Esophagus (tissue), 2 donors: ENCODE data around the gene PCDH9. TPM values are rescaled to one million over a fixed set of nuclear protein-coding genes. Genes with fewer than 3 reads are reported as not detected.

ENCODE experiments used
- H3K27ac ChIP-seq, 2 donors: one replicate each; pipeline ENCODE4 v1.5.1; 2013; ENCODE audit warnings: low read depth in 2 of 2, mild to moderate bottlenecking in 2 of 2, inconsistent platforms in 1 of 2, low read length in 1 of 2, moderate library complexity in 1 of 2
- H3K27me3 ChIP-seq, 2 donors: one replicate each; pipeline ENCODE4 v1.6.1; 2013; ENCODE audit warnings: low read length in 2 of 2, control low read depth in 1 of 2, mild to moderate bottlenecking in 1 of 2; ENCODE audit not compliant: insufficient read depth in 2 of 2, control insufficient read depth in 1 of 2
- H3K36me3 ChIP-seq, 2 donors: one replicate each; pipeline ENCODE4 v1.6.1; 2013; ENCODE audit warnings: low read length in 1 of 2; ENCODE audit not compliant: control insufficient read depth in 2 of 2, insufficient read depth in 2 of 2
- H3K4me1 ChIP-seq, 2 donors: one replicate each; pipeline ENCODE4 v1.6.1; 2013; ENCODE audit warnings: low read length in 1 of 2; ENCODE audit not compliant: control insufficient read depth in 2 of 2, insufficient read depth in 2 of 2
- H3K4me3 ChIP-seq, 2 donors: one replicate each; pipeline ENCODE4 v1.5.1; 2013; ENCODE audit warnings: low read length in 2 of 2, mild to moderate bottlenecking in 2 of 2, low read depth in 1 of 2, moderate library complexity in 1 of 2
- H3K9me3 ChIP-seq, 2 donors: one replicate each; pipeline ENCODE4 v1.6.1; 2013; ENCODE audit warnings: mild to moderate bottlenecking in 2 of 2, low read depth in 1 of 2, low read length in 1 of 2, moderate library complexity in 1 of 2; ENCODE audit not compliant: control insufficient read depth in 2 of 2, insufficient read depth in 1 of 2
- WGBS, 2 donors: extraction: QIAGEN DNeasy Blood & Tissue Kit; methylation state at CpG; one replicate each; pipeline ENCODE4 v1.1.7; 2013; 5-methylcytosine and 5-hydroxymethylcytosine counted together
- polyA plus RNA-seq, 2 donors: library from polyadenylated mRNA; stranded (reverse); fragments of 200-250 nt; gene quantifications; one replicate each; pipeline ENCODE4 v1.2.3, GENCODE V29; 2013
- donor health status: healthy with polysubstance abuse.
- donor health status: Bipolar disorder and iron deficiency.

PCDH9 gene
- polyA plus RNA-seq, 2 donors: 0.12 to 0.14 TPM

GRCh38 chr13:67086260-67086659 lies 143.9 kb downstream of the PCDH9 start:
- Histone ChIP-seq H3K27ac (no peak overlapping the region), H3K4me1 (no peaks in the 10 kb centered on the region), H3K4me3 (no peak overlapping the region), H3K9me3 (no peaks in the 10 kb centered on the region), H3K36me3 (no peaks in the 10 kb centered on the region), H3K27me3 (no peaks in the 10 kb centered on the region)
- WGBS, 2 donors: 44 to 49% methylated on average over 2 of the region's 2 CpGs

- H3K27ac ChIP-seq: no peak overlapping the region
- H3K27me3 ChIP-seq: no peaks in the 10 kb centered on the region
- no peaks in the 10 kb centered on the region for H3K4me1 ChIP-seq
- 95 to 100% methylated on average over 1 of the region's 1 CpG for WGBS, 2 donors
- H3K4me3 ChIP-seq: no peak overlapping the region
- no peaks in the 10 kb centered on the region for H3K36me3 ChIP-seq
- H3K9me3 ChIP-seq: no peaks in the 10 kb centered on the region
These were observed 146.1 kb downstream of the PCDH9 start for GRCh38 chr13:67084066-67084465.

GRCh38 chr13:67083519-67083918 lies 146.6 kb downstream of the PCDH9 start:
- WGBS, 2 donors: 78% methylated on average over 2 of the region's 2 CpGs

GRCh38 chr13:67080351-67080750 lies 149.8 kb downstream of the PCDH9 start:
- Histone ChIP-seq H3K27ac (no peak overlapping the region), H3K4me1 (no peaks in the 10 kb centered on the region), H3K9me3 (no peaks in the 10 kb centered on the region), H3K27me3 (no peaks in the 10 kb centered on the region), H3K4me3 (no peak overlapping the region), H3K36me3 (no peaks in the 10 kb centered on the region)
- WGBS, 2 donors: 85 to 89% methylated on average over 2 of the region's 2 CpGs

More at GRCh38 chr13:67083519-67083918, 146.6 kb downstream of the PCDH9 start:
- H3K4me3 ChIP-seq: no peak overlapping the region
- H3K27ac ChIP-seq: no peak overlapping the region
- H3K9me3 ChIP-seq: no peaks in the 10 kb centered on the region
- no peaks in the 10 kb centered on the region for H3K27me3 ChIP-seq
- H3K4me1 ChIP-seq: no peaks in the 10 kb centered on the region
- H3K36me3 ChIP-seq: no peaks in the 10 kb centered on the region

- Histone ChIP-seq H3K4me3 (no peak overlapping the region), H3K27ac (no peak overlapping the region), H3K4me1 (no peaks in the 10 kb centered on the region), H3K9me3 (no peaks in the 10 kb centered on the region), H3K27me3 (no peaks in the 10 kb centered on the region), H3K36me3 (no peaks in the 10 kb centered on the region)
- WGBS, 2 donors: 89% methylated on average over 5 of the region's 5 CpGs
These were observed 152.1 kb downstream of the PCDH9 start for GRCh38 chr13:67078062-67078461.

GRCh38 chr13:67077132-67077531 lies 153.0 kb downstream of the PCDH9 start:
- no peaks in the 10 kb centered on the region for H3K9me3 ChIP-seq
- H3K4me1 ChIP-seq: no peaks in the 10 kb centered on the region
- H3K36me3 ChIP-seq: no peaks in the 10 kb centered on the region
- H3K27ac ChIP-seq: no peak overlapping the region
- no peak overlapping the region for H3K4me3 ChIP-seq
- no peaks in the 10 kb centered on the region for H3K27me3 ChIP-seq

GRCh38 chr13:67076378-67076777 lies 153.8 kb downstream of the PCDH9 start:
- Histone ChIP-seq H3K27me3 (no peaks in the 10 kb centered on the region), H3K27ac (no peak overlapping the region), H3K4me1 (no peaks in the 10 kb centered on the region), H3K4me3 (no peak overlapping the region), H3K36me3 (no peaks in the 10 kb centered on the region), H3K9me3 (no peaks in the 10 kb centered on the region)
- WGBS, 2 donors: 76 to 79% methylated on average over 3 of the region's 3 CpGs

GRCh38 chr13:67075239-67075638 lies 154.9 kb downstream of the PCDH9 start:
- no peaks in the 10 kb centered on the region for H3K4me1 ChIP-seq
- 37 to 50% methylated on average over 1 of the region's 1 CpG for WGBS, 2 donors

GRCh38 chr13:67071918-67072598 lies 158.1 kb downstream of the PCDH9 start:
- no peaks in the 10 kb centered on the region for H3K27me3 ChIP-seq
- WGBS, 2 donors: 89 to 92% methylated on average over 3 of the region's 3 CpGs
- no peaks in the 10 kb centered on the region for H3K36me3 ChIP-seq
- H3K27ac ChIP-seq: no peak overlapping the region
- H3K9me3 ChIP-seq: no peaks in the 10 kb centered on the region
- no peaks in the 10 kb centered on the region for H3K4me1 ChIP-seq
- no peak overlapping the region for H3K4me3 ChIP-seq

More at GRCh38 chr13:67075239-67075638, 154.9 kb downstream of the PCDH9 start:
- Histone ChIP-seq H3K4me3 (no peak overlapping the region), H3K36me3 (no peaks in the 10 kb centered on the region), H3K9me3 (no peaks in the 10 kb centered on the region), H3K27ac (no peak overlapping the region), H3K27me3 (no peaks in the 10 kb centered on the region)

GRCh38 chr13:67070306-67070705 lies 159.8 kb downstream of the PCDH9 start:
- Histone ChIP-seq H3K4me3 (no peak overlapping the region), H3K27ac (no peak overlapping the region), H3K4me1 (no peaks in the 10 kb centered on the region), H3K9me3 (no peaks in the 10 kb centered on the region), H3K27me3 (no peaks in the 10 kb centered on the region), H3K36me3 (no peaks in the 10 kb centered on the region)
